DOHH2 (cell line): Measurements from ENCODE around the gene GALNT13.

Experiments
- H3F3A ChIP-seq: fragments of 200-600 bp; sonication (generic), shearing (Covaris generic); 2 replicates; pipeline ENCODE4 v1.6.0; 2016; ENCODE audit warnings: antibody characterized with exemption, mild to moderate bottlenecking; ENCODE audit not compliant: control insufficient read depth, insufficient read depth
- H3K27ac ChIP-seq: fragments of 200-600 bp; sonication (generic); 2 replicates; pipeline ENCODE4 v1.5.1; 2014; ENCODE audit warnings: low read depth, mild to moderate bottlenecking, low read length, moderate library complexity
- H3K27me3 ChIP-seq: fragments of 200-600 bp; sonication (generic); 2 replicates; pipeline ENCODE4 v1.6.1; 2014; ENCODE audit warnings: mild to moderate bottlenecking, low read length, mixed read lengths; ENCODE audit not compliant: control insufficient read depth
- H3K36me3 ChIP-seq: fragments of 200-600 bp; sonication (generic); 2 replicates; pipeline ENCODE4 v1.6.1; 2014; ENCODE audit warnings: mild to moderate bottlenecking, low read length, moderate library complexity, mixed read lengths; ENCODE audit not compliant: control insufficient read depth
- H3K4me1 ChIP-seq: fragments of 200-600 bp; sonication (generic); 2 replicates; pipeline ENCODE4 v1.6.1; 2014; ENCODE audit warnings: mild to moderate bottlenecking, low read length, mixed read lengths; ENCODE audit not compliant: control insufficient read depth
- H3K4me2 ChIP-seq: fragments of 200-600 bp; sonication (generic); 2 replicates; pipeline ENCODE4 v1.6.0; 2014; ENCODE audit warnings: mild to moderate bottlenecking, low read length, moderate library complexity
- H3K4me3 ChIP-seq: fragments of 200-600 bp; sonication (generic); 2 replicates; pipeline ENCODE4 v1.5.1; 2014; ENCODE audit warnings: mild to moderate bottlenecking, low read length, mixed read lengths
- H3K79me2 ChIP-seq: fragments of 200-600 bp; sonication (generic); 2 replicates; pipeline ENCODE4 v1.6.1; 2014; ENCODE audit warnings: mild to moderate bottlenecking, low read length, mixed read lengths; ENCODE audit not compliant: control insufficient read depth
- H3K9me2 ChIP-seq: fragments of 200-600 bp; sonication (generic); replicated peaks from 2 replicates; pipeline ENCODE4 v1.6.1; 2014; ENCODE audit warnings: mild to moderate bottlenecking, low read length, mixed read lengths; ENCODE audit not compliant: control insufficient read depth
- H3K9me3 ChIP-seq: fragments of 200-600 bp; sonication (generic); 2 replicates; pipeline ENCODE4 v1.6.1; 2014; ENCODE audit warnings: antibody characterized with exemption, low read length, mixed read lengths; ENCODE audit not compliant: control insufficient read depth, insufficient read depth
- H4K20me1 ChIP-seq: fragments of 200-600 bp; sonication (generic); 2 replicates; pipeline ENCODE4 v1.6.0; 2014; ENCODE audit warnings: low read depth, mild to moderate bottlenecking, antibody characterized with exemption, low read length, moderate library complexity; ENCODE audit not compliant: control insufficient read depth, insufficient read depth
- EZH2phosphoT487 ChIP-seq: fragments of 200-600 bp; sonication (generic); IDR thresholded peaks from 2 replicates; pipeline ENCODE4 v1.6.1; 2017; ENCODE audit warnings: borderline replicate concordance, mild to moderate bottlenecking, antibody characterized with exemption, low read length, moderate library complexity, mixed read lengths
- TF ChIP-seq, protein P1 (sequence below): fragments of 200-600 bp; sonication (generic); IDR thresholded peaks from one replicate; pipeline ENCODE4 v1.5.1; 2014; ENCODE audit warnings: antibody characterized with exemption, mild to moderate bottlenecking, low read depth, low read length; ENCODE audit not compliant: poor library complexity, severe bottlenecking

Gene GALNT13

GRCh38 chr2:154490530-154490929, 618.8 kb downstream of the GALNT13 start:
- Histone ChIP-seq H3K9me3 (no peaks in the 10 kb centered on the region), H3F3A (no peaks in the 10 kb centered on the region), H3K4me2 (no peak overlapping the region), H3K79me2 (no peaks in the 10 kb centered on the region), H3K27ac (no peak overlapping the region), H3K27me3 (no peaks in the 10 kb centered on the region), H3K4me3 (no peak overlapping the region), H3K36me3 (no peaks in the 10 kb centered on the region), H3K9me2 (no peaks in the 10 kb centered on the region), H4K20me1 (no peaks in the 10 kb centered on the region), H3K4me1 (no peaks in the 10 kb centered on the region)
- TF ChIP-seq, protein P1, sequence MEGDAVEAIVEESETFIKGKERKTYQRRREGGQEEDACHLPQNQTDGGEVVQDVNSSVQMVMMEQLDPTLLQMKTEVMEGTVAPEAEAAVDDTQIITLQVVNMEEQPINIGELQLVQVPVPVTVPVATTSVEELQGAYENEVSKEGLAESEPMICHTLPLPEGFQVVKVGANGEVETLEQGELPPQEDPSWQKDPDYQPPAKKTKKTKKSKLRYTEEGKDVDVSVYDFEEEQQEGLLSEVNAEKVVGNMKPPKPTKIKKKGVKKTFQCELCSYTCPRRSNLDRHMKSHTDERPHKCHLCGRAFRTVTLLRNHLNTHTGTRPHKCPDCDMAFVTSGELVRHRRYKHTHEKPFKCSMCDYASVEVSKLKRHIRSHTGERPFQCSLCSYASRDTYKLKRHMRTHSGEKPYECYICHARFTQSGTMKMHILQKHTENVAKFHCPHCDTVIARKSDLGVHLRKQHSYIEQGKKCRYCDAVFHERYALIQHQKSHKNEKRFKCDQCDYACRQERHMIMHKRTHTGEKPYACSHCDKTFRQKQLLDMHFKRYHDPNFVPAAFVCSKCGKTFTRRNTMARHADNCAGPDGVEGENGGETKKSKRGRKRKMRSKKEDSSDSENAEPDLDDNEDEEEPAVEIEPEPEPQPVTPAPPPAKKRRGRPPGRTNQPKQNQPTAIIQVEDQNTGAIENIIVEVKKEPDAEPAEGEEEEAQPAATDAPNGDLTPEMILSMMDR: no peak
- TF ChIP-seq EZH2phosphoT487: no peak

GRCh38 chr2:154495455-154495868, 623.7 kb downstream of the GALNT13 start:
- Histone ChIP-seq H3K27ac (no peak overlapping the region), H3K4me2 (no peak overlapping the region), H4K20me1 (no peaks in the 10 kb centered on the region), H3K79me2 (no peaks in the 10 kb centered on the region), H3K9me3 (no peaks in the 10 kb centered on the region), H3K27me3 (no peaks in the 10 kb centered on the region), H3K9me2 (no peaks in the 10 kb centered on the region), H3K36me3 (no peaks in the 10 kb centered on the region), H3F3A (no peaks in the 10 kb centered on the region), H3K4me3 (no peak overlapping the region), H3K4me1 (no peaks in the 10 kb centered on the region)
- TF ChIP-seq EZH2phosphoT487: no peak
- TF ChIP-seq, protein P1: no peak

DNA sequence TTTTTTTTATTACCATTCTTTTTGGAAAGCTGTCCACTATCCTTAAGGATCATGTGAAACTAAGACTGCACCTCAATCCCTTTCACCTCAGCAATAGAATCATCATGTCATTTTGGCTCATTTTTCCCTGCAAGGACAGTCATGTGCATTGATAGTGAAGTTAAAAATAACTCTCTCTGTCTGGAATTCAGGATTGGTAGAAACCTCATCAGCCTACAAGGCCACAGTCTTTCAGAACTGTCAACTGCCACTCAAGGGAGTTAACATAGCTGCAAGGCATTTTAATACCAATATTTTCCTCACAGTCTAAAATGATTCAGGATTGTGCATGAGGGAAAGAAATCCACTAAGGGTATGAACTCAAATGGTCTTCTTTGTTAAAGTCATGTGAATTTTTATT, 625.3 kb downstream of the GALNT13 start:
- no peaks in the 10 kb centered on the region for H3K79me2 ChIP-seq
- TF ChIP-seq, protein P1: no peak
- no peak for TF ChIP-seq EZH2phosphoT487
- no peaks in the 10 kb centered on the region for H3K4me1 ChIP-seq
- H3K36me3 ChIP-seq: no peaks in the 10 kb centered on the region
- H3F3A ChIP-seq: no peaks in the 10 kb centered on the region
- H3K9me2 ChIP-seq: no peaks in the 10 kb centered on the region
- H3K4me3 ChIP-seq: no peak overlapping the region
- no peak overlapping the region for H3K27ac ChIP-seq
- peaks cover 3% of the 10 kb centered on the region; the same call in 1 of the 2 replicates for H3K9me3 ChIP-seq
- no peak overlapping the region for H3K4me2 ChIP-seq
- no peaks in the 10 kb centered on the region for H4K20me1 ChIP-seq
- no peaks in the 10 kb centered on the region for H3K27me3 ChIP-seq
